ENCODE measurements around the gene SIK3.

DNA sequence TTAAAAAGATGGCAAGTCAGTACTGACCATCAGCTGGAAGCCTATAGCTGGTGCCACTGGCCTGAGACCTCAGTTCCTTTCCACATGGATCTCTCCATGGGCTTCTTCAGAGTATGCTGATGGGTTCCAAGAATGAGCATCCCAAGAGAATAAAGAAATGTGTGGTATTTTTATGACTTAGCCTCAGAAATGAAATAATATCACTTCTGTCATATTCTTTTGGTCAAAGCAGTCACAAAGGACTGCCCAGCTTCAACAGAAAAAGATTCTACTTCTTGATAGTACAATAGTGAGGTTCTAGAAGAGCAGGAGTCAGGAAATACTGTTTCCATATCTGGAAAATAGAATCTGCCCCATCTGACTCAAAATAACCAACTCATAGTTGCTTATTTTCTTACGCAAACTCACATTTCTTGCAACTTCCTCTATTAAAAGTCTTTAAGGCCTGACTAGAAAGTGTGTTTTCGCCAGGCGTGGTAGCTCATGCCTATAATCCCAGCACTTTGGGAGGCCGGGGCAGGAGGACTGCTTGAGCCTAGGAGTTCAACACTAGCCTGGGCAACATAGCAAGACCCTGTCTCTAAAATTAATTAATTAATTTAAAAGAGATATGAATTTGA, 116.9 kb downstream of the SIK3 start:
- TF ChIP-seq, protein P1, sequence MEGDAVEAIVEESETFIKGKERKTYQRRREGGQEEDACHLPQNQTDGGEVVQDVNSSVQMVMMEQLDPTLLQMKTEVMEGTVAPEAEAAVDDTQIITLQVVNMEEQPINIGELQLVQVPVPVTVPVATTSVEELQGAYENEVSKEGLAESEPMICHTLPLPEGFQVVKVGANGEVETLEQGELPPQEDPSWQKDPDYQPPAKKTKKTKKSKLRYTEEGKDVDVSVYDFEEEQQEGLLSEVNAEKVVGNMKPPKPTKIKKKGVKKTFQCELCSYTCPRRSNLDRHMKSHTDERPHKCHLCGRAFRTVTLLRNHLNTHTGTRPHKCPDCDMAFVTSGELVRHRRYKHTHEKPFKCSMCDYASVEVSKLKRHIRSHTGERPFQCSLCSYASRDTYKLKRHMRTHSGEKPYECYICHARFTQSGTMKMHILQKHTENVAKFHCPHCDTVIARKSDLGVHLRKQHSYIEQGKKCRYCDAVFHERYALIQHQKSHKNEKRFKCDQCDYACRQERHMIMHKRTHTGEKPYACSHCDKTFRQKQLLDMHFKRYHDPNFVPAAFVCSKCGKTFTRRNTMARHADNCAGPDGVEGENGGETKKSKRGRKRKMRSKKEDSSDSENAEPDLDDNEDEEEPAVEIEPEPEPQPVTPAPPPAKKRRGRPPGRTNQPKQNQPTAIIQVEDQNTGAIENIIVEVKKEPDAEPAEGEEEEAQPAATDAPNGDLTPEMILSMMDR (IDR thresholded peaks at IDR 0.05; ENCODE audit: low read depth, low read length): no peak
- TF ChIP-seq, protein P2, sequence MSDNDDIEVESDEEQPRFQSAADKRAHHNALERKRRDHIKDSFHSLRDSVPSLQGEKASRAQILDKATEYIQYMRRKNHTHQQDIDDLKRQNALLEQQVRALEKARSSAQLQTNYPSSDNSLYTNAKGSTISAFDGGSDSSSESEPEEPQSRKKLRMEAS (IDR thresholded peaks at IDR 0.05; ENCODE audit: low read depth, low read length): no peak; the same call in 1 of the 2 replicates
- no peak for TF ChIP-seq POLR2A (IDR thresholded peaks at IDR 0.05; ENCODE audit: extremely low read depth, insufficient read length)
